Measurements from ENCODE around the gene MBD1. TPM values are rescaled to one million over a fixed set of nuclear protein-coding genes. Genes with fewer than 3 reads are reported as not detected.

The MBD1 gene
- total RNA-seq, 1 donor from 2014 or later, result 87.2 TPM

- H3K9me3 Mint-ChIP-seq, result no peaks in the 10 kb centered on the region
- no peak for TF ChIP-seq CTCF (IDR thresholded peaks at IDR 0.05; ENCODE audit: unreplicated experiment)
- no peaks in the 10 kb centered on the region for H3K27me3 Mint-ChIP-seq (ENCODE audit: low read depth)
- H3K36me3 Mint-ChIP-seq, result peaks cover 36% of the 10 kb centered on the region
- peak overlapping the region; percentile 94 for H3K4me3 Mint-ChIP-seq
- no peak for DNase-seq (ENCODE audit: low spot score in 2 of 2, unreplicated experiment in 2 of 2)
- H3K4me1 Mint-ChIP-seq, result peaks cover 18% of the 10 kb centered on the region
- H3K27ac Mint-ChIP-seq, result no peak overlapping the region
These were observed 1.6 kb downstream of the MBD1 start for GRCh38 chr18:50279752-50280151.

- H3K36me3 Mint-ChIP-seq, result peaks cover 38% of the 10 kb centered on the region
These were observed 3.4 kb downstream of the MBD1 start for GRCh38 chr18:50277942-50278341.

GRCh38 chr18:50276452-50276851 is 4.9 kb downstream of the MBD1 start:
- H3K4me1 Mint-ChIP-seq, result peaks cover 18% of the 10 kb centered on the region
- H3K36me3 Mint-ChIP-seq, result peaks cover 46% of the 10 kb centered on the region
- H3K4me3 Mint-ChIP-seq, result no peak overlapping the region
- H3K27ac Mint-ChIP-seq, result no peak overlapping the region
- DNase-seq (ENCODE audit: low spot score in 2 of 2, unreplicated experiment in 2 of 2), result no peak
- TF ChIP-seq CTCF (IDR thresholded peaks at IDR 0.05; ENCODE audit: unreplicated experiment), result no peak
- H3K9me3 Mint-ChIP-seq, result no peaks in the 10 kb centered on the region
- no peaks in the 10 kb centered on the region for H3K27me3 Mint-ChIP-seq (ENCODE audit: low read depth)

More at GRCh38 chr18:50277942-50278341, 3.4 kb downstream of the MBD1 start:
- Mint-ChIP-seq H3K4me1 (peaks cover 18% of the 10 kb centered on the region), H3K27ac (no peak overlapping the region), H3K4me3 (no peak overlapping the region), H3K27me3 (ENCODE audit: low read depth) (no peaks in the 10 kb centered on the region), H3K9me3 (no peaks in the 10 kb centered on the region)
- DNase-seq (ENCODE audit: low spot score in 2 of 2, unreplicated experiment in 2 of 2), result no peak
- no peak for TF ChIP-seq CTCF (IDR thresholded peaks at IDR 0.05; ENCODE audit: unreplicated experiment)

- no peak for TF ChIP-seq CTCF (IDR thresholded peaks at IDR 0.05; ENCODE audit: unreplicated experiment)
- H3K4me1 Mint-ChIP-seq, result peaks cover 10% of the 10 kb centered on the region
- H3K9me3 Mint-ChIP-seq, result no peaks in the 10 kb centered on the region
- DNase-seq (ENCODE audit: low spot score in 2 of 2, unreplicated experiment in 2 of 2), result no peak
- H3K4me3 Mint-ChIP-seq, result no peak overlapping the region
- peaks cover 51% of the 10 kb centered on the region for H3K36me3 Mint-ChIP-seq
- no peak overlapping the region for H3K27ac Mint-ChIP-seq
- H3K27me3 Mint-ChIP-seq (ENCODE audit: low read depth), result no peaks in the 10 kb centered on the region
These were observed 5.8 kb downstream of the MBD1 start for GRCh38 chr18:50275503-50276036.

DNA sequence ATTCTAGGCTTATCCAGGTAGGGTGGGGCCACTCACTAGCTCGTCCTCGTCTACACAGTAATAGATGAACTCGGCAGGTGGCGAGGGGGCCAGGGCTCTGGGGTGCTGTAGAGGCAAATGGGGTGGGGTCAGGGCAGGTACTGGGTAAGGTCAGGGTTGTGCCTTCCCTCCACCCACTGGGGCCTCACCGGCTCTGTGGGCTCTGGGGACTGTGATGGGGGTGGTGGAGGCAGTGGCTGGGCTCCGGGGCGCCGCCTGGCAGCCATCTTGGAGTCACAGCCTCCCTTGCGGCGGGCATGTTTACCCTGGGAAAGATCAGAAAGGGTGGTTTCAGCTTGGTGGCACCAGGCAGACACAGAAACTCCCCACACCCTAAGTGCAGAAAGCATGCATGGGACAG is 6.4 kb downstream of the MBD1 start:
- DNase-seq (ENCODE audit: low spot score in 2 of 2, unreplicated experiment in 2 of 2), result no peak
- H3K9me3 Mint-ChIP-seq, result no peaks in the 10 kb centered on the region
- H3K36me3 Mint-ChIP-seq, result peaks cover 56% of the 10 kb centered on the region
- peaks cover 4% of the 10 kb centered on the region for H3K4me1 Mint-ChIP-seq
- H3K27me3 Mint-ChIP-seq (ENCODE audit: low read depth), result no peaks in the 10 kb centered on the region
- TF ChIP-seq CTCF (IDR thresholded peaks at IDR 0.05; ENCODE audit: unreplicated experiment), result no peak
- H3K4me3 Mint-ChIP-seq, result no peak overlapping the region
- H3K27ac Mint-ChIP-seq, result no peak overlapping the region

GRCh38 chr18:50274044-50274442 is 7.3 kb downstream of the MBD1 start:
- H3K27ac Mint-ChIP-seq, result no peak overlapping the region
- H3K27me3 Mint-ChIP-seq (ENCODE audit: low read depth), result no peaks in the 10 kb centered on the region
- H3K36me3 Mint-ChIP-seq, result peaks cover 60% of the 10 kb centered on the region
- H3K4me1 Mint-ChIP-seq, result peaks cover under 1% of the 10 kb centered on the region
- H3K4me3 Mint-ChIP-seq, result no peak overlapping the region
- no peak for TF ChIP-seq CTCF (IDR thresholded peaks at IDR 0.05; ENCODE audit: unreplicated experiment)
- no peak for DNase-seq (ENCODE audit: low spot score in 2 of 2, unreplicated experiment in 2 of 2)
- no peaks in the 10 kb centered on the region for H3K9me3 Mint-ChIP-seq

All from mesothelial cell of epicardium (in vitro differentiated cells).